ENCODE results near the gene VIPR1. TPM values are rescaled to one million over a fixed set of nuclear protein-coding genes. Genes with fewer than 3 reads are reported as not detected.

VIPR1 gene
- total RNA-seq, 1 donor from 2014 or later, result 1.6 TPM

DNA sequence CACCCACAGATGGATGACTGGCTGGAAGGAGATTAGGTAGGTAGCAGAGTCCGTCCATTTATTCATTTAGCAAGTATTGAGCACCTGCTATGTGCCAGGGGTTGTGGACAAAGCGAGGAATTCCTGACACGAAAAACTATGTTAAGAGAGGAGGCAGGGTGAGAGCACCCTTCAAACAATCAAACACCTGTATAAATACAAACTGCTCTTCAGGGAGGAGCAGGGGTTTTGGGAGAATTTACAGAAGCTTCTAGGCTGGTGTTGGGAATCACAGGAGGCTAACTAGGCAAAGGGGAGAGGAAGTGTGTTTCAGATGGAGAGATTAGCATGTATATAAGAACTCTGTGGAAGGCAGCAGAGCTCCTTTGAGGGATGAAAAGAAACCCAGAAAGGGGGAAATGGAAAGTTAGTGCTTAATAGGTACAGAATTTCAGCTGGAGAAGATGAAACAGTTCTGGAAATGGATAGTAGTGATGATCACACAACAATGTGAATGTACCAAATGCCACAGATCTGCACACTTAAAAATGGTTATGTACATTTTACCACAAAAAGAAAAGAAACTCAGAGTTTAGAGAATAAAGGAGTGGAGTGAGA lies 80.1 kb downstream of the VIPR1 start:
- peak overlapping the region; percentile 77 to 92 (median 88) for H3K9ac ChIP-seq (ENCODE audit: low read depth in 1 of 3, low read length in 3 of 3)

More for the DNA sequence above, 80.1 kb downstream of the VIPR1 start:
- H3K36me3 ChIP-seq (ENCODE audit: control insufficient read depth in 3 of 3, insufficient read depth in 3 of 3, low read length in 3 of 3), result no peaks in the 10 kb centered on the region
- H3K27me3 ChIP-seq (ENCODE audit: control insufficient read depth in 3 of 3, insufficient read depth in 3 of 3, low read length in 3 of 3), result no peaks in the 10 kb centered on the region
- H3K27ac ChIP-seq (ENCODE audit: low read depth, low read length), result peak overlapping the region; percentile 95
- peak overlapping the region; percentile 87 to 89 (median 89) for H3K4me3 ChIP-seq (ENCODE audit: low read length in 3 of 3)
- H3K9me3 ChIP-seq (ENCODE audit: control insufficient read depth in 3 of 3, low read length in 3 of 3), result no peaks in the 10 kb centered on the region
- H3K4me1 ChIP-seq (ENCODE audit: control insufficient read depth in 3 of 3, insufficient read depth in 3 of 3, low read length in 3 of 3), result peaks cover 8 to 18% (median 18%) of the 10 kb centered on the region in 3 donors

Small RNAs within 50 kb of the gene (small RNA-seq; reads per million reads assigned to genes)
- not detected for gene AC092047.1

Other genes starting within 250 kb of the VIPR1 start
- 7.8 TPM for gene CCK, start 236.5 kb upstream of the VIPR1 start, total RNA-seq
- gene LYZL4, start 92.0 kb upstream of the VIPR1 start, total RNA-seq, result not detected
- gene SEC22C, start 79.3 kb downstream of the VIPR1 start, total RNA-seq, result 21.4 TPM
- gene SS18L2, start 88.2 kb downstream of the VIPR1 start, total RNA-seq, result 15.7 TPM
- gene NKTR, start 98.0 kb downstream of the VIPR1 start, total RNA-seq, result 119 TPM
- 21.4 TPM for gene ZBTB47, start 151.1 kb downstream of the VIPR1 start, total RNA-seq
- 179 TPM for gene KLHL40, start 182.9 kb downstream of the VIPR1 start, total RNA-seq
- 23.0 TPM for gene HHATL, start 200.2 kb downstream of the VIPR1 start, total RNA-seq

All from skeletal muscle tissue (tissue), 5 donors.